AG09319 (cell line): ENCODE results near the gene YJEFN3.

Experiments used
- DNase-seq: peaks from one replicate; pipeline ENCODE4 v3.0.0-alpha.2; 2010; ENCODE audit warnings: low read depth; ENCODE audit errors: extremely low read depth
- TF ChIP-seq, protein P1 (sequence below): IDR thresholded peaks from 2 replicates; pipeline ENCODE4 v1.5.1; 2011; ENCODE audit warnings: low read depth, mild to moderate bottlenecking, inconsistent platforms, low read length, moderate library complexity

Gene YJEFN3

DNA sequence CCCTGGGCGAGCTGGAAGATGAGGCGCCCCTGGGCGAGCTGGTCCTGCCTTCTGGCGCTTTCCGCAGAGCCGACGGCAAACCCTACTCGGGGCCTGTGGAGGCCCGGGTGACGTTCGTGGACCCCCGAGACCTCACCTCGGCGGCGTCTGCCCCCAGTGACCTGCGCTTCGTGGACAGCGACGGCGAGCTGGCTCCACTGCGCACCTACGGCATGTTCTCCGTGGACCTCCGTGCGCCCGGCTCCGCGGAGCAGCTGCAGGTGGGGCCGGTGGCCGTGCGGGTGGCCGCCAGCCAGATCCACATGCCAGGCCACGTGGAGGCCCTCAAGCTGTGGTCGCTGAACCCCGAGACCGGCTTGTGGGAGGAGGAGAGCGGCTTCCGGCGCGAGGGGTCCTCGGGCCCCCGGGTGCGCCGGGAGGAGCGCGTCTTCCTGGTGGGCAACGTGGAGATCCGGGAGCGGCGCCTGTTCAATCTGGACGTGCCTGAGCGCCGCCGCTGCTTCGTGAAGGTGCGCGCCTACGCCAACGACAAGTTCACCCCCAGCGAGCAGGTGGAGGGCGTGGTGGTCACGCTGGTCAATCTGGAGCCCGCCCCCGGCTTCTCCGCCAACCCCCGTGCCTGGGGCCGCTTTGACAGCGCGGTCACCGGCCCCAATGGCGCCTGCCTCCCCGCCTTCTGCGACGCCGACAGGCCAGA, 15.7 kb downstream of the YJEFN3 start:
- TF ChIP-seq, protein P1, sequence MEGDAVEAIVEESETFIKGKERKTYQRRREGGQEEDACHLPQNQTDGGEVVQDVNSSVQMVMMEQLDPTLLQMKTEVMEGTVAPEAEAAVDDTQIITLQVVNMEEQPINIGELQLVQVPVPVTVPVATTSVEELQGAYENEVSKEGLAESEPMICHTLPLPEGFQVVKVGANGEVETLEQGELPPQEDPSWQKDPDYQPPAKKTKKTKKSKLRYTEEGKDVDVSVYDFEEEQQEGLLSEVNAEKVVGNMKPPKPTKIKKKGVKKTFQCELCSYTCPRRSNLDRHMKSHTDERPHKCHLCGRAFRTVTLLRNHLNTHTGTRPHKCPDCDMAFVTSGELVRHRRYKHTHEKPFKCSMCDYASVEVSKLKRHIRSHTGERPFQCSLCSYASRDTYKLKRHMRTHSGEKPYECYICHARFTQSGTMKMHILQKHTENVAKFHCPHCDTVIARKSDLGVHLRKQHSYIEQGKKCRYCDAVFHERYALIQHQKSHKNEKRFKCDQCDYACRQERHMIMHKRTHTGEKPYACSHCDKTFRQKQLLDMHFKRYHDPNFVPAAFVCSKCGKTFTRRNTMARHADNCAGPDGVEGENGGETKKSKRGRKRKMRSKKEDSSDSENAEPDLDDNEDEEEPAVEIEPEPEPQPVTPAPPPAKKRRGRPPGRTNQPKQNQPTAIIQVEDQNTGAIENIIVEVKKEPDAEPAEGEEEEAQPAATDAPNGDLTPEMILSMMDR = no peak
- no peak for DNase-seq

DNA sequence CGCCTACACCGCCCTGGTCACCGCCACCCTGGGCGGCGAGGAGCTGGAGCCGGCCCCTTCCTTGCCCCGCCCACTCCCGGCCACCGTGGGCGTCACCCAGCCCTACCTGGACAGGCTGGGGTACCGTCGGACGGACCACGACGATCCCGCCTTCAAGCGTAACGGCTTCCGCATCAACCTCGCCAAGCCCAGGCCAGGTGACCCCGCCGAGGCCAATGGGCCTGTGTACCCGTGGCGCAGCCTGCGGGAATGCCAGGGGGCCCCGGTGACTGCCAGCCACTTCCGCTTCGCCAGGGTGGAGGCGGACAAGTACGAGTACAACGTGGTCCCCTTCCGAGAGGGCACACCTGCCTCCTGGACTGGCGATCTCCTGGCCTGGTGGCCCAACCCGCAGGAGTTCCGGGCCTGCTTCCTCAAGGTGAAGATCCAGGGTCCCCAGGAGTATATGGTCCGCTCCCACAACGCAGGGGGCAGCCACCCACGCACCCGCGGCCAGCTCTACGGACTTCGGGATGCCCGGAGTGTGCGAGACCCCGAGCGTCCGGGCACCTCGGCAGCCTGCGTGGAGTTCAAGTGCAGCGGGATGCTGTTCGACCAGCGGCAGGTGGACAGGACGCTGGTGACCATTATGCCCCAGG, 16.4 kb downstream of the YJEFN3 start:
- DNase-seq = no peak
- TF ChIP-seq, protein P1 = no peak

- TF ChIP-seq, protein P1 = no peak
- DNase-seq = no peak
Observed at GRCh38 chr19:19545707-19546106, 17.0 kb downstream of the YJEFN3 start.

GRCh38 chr19:19546751-19547162, 18.0 kb downstream of the YJEFN3 start:
- DNase-seq = no peak
- TF ChIP-seq, protein P1 = no peak

GRCh38 chr19:19547674-19548336, 19.1 kb downstream of the YJEFN3 start:
- DNase-seq = no peak

DNA sequence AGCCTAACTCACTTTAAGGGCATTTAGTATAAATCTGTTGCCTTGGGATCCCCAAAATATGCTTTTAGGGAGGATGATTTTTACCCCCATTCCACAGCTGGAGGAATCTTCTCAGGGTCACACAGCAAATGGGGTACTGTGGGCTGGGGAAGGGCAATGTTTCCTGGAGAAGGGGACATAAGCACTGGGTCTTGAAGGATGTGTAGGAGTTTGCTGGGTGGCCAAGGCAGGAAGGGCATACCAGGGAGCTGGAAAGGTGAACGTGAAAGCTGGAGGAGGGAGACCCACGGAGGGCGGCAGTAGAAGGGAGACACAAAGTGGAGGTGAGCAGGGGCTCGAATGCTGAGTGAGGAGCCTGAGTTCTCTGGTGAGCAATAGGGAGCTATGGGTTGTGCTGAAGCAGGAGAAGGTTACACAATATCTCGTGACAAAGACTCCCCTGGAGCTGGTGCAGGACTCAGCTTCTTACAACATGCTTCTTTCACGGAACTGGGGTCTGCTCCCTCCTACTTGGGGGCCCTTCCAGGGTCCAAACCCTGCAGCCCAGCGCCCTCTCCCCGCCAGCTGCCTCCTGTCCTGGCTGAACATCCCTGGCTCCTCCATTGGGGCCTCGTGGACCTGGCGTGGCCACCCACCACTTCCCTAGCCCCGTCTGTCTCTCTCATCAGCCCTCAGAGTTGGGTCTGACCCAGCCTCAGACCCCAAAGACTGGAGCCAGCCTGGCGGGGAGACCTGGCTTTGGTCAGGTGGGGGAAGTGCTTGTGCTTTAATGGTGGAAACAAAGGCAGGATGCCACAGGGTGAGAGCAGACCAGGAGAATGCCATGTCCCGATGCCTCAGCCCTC, 20.4 kb downstream of the YJEFN3 start:
- TF ChIP-seq, protein P1 = no peak
- no peak for DNase-seq

More at GRCh38 chr19:19547674-19548336, 19.1 kb downstream of the YJEFN3 start:
- TF ChIP-seq, protein P1 = no peak
